T-cell (primary cell): ENCODE data around the gene CCL3. TPM values are rescaled to one million over a fixed set of nuclear protein-coding genes. Genes with fewer than 3 reads are reported as not detected.
A peak's percentile ranks its signal among the peaks of the same experiment; 100 is the strongest.
"Not testable (repeated sequence)": the region's sequence is repeated elsewhere in the genome, so short reads cannot be mapped to it uniquely, and the experiment has no call there.

Source experiments
- ATAC-seq, 4 experiments: fragments of 200-7000 bp in 3 of 4; fragments of 150-1000 bp in 1 of 4; cut with Tn5 transposase; replicated peaks in 1 of 4; 1 replicate in 3 of 4; 2 replicates in 1 of 4; pipeline ENCODE4 v1.10.0; 2021; ENCODE audit warnings: moderate library complexity in 3 of 4, mild to moderate bottlenecking in 2 of 4, moderate number of reproducible peaks in 1 of 4
- CTCF ChIA-PET, 2 donors: fragments of 300-600 bp; sonication (Branson Sonifier 250); formaldehyde crosslinking; loops; one replicate each; lab custom pipeline; 2022; ENCODE audit warnings: antibody characterized with exemption in 2 of 2; lab: Charles Lee
- POLR2A ChIA-PET, 2 donors: fragments of 300-600 bp; sonication (Branson Sonifier 250); formaldehyde crosslinking; loops; one replicate each; lab custom pipeline; 2022; ENCODE audit warnings: antibody characterized with exemption in 2 of 2; lab: Charles Lee
- DNase-seq, 35 experiments: peaks; one replicate each; pipeline versions ENCODE4 v3.0.0 to v3.0.0-alpha.2; 2013 to 2023
- H3K27ac ChIP-seq: one replicate; pipeline ENCODE4 v1.5.1; 2013; ENCODE audit warnings: low read length
- H3K27me3 ChIP-seq, 2 experiments: replicated peaks in 1 of 2; 1 replicate in 1 of 2; 2 replicates in 1 of 2; pipeline versions ENCODE4 v1.6.1 to v1.7.0; 2013; ENCODE audit warnings: low read length in 1 of 2, mixed read lengths in 1 of 2; ENCODE audit not compliant: control insufficient read depth in 2 of 2, insufficient read depth in 2 of 2; ENCODE audit errors: extremely low read depth in 1 of 2
- H3K36me3 ChIP-seq, 2 donors: 1 replicate in 1 of 2; 2 replicates in 1 of 2; pipeline versions ENCODE4 v1.6.1 to v1.7.0; 2013; ENCODE audit warnings: low read length in 1 of 2; ENCODE audit not compliant: control insufficient read depth in 2 of 2, insufficient read depth in 1 of 2; ENCODE audit errors: extremely low read depth in 1 of 2
- H3K4me1 ChIP-seq, 2 experiments: 1 replicate in 1 of 2; 2 replicates in 1 of 2; pipeline versions ENCODE4 v1.6.1 to v1.7.0; 2013; ENCODE audit warnings: low read length in 2 of 2, mixed read lengths in 1 of 2; ENCODE audit not compliant: insufficient read depth in 2 of 2, control insufficient read depth in 1 of 2; ENCODE audit errors: extremely low read depth in 1 of 2
- H3K4me3 ChIP-seq, 2 donors: 1 replicate in 1 of 2; 2 replicates in 1 of 2; pipeline versions ENCODE4 v1.5.1 to v1.7.0; 2013; ENCODE audit warnings: mild to moderate bottlenecking in 2 of 2, low read length in 1 of 2, moderate library complexity in 1 of 2; ENCODE audit not compliant: control insufficient read depth in 1 of 2; ENCODE audit errors: extremely low read depth in 1 of 2
- H3K9me3 ChIP-seq: 2 replicates; pipeline ENCODE4 v1.7.0; 2013
- H3K27ac Mint-ChIP-seq, 2 donors: one replicate each; pipeline ENCODE4 v1.8.0; 2020 to 2021; ENCODE audit warnings: mild to moderate bottlenecking in 2 of 2, mixed read lengths in 2 of 2
- H3K27me3 Mint-ChIP-seq, 2 donors: one replicate each; pipeline ENCODE4 v1.8.0; 2021 to 2022; ENCODE audit warnings: mixed read lengths in 2 of 2
- H3K36me3 Mint-ChIP-seq: one replicate; pipeline ENCODE4 v1.8.0; 2021; ENCODE audit warnings: mixed read lengths
- H3K4me1 Mint-ChIP-seq, 3 donors: one replicate each; pipeline ENCODE4 v1.8.0; 2020 to 2022; ENCODE audit warnings: mixed read lengths in 3 of 3, mild to moderate bottlenecking in 1 of 3
- H3K4me3 Mint-ChIP-seq, 3 donors: one replicate each; pipeline ENCODE4 v1.8.0; 2020 to 2022; ENCODE audit warnings: mild to moderate bottlenecking in 3 of 3, mixed read lengths in 3 of 3, moderate library complexity in 3 of 3
- H3K9me3 Mint-ChIP-seq, 3 donors: one replicate each; pipeline ENCODE4 v1.8.0; 2020 to 2022; ENCODE audit warnings: mixed read lengths in 3 of 3
- WGBS: methylation state at CpG from one replicate; pipeline ENCODE4 v1.1.5; 2013; ENCODE audit warnings: missing lambda C conversion rate; ENCODE audit not compliant: insufficient coverage; 5-methylcytosine and 5-hydroxymethylcytosine counted together
- total RNA-seq, 35 experiments: library from RNA in 6 of 35; stranded (reverse) in 6 of 35; fragments of 120-200 nt in 1 of 35; gene quantifications; one replicate each; pipeline versions ENCODE4 v1.2.1 to v1.2.4 and lab custom pipeline; 2013 to 2026

CCL3 gene
- total RNA-seq, 5 donors from 2014 or later (not counting 1 experiment from before 2014, with no cell fraction given): 2.0 to 6.0 (median 4.8) TPM

DNA sequence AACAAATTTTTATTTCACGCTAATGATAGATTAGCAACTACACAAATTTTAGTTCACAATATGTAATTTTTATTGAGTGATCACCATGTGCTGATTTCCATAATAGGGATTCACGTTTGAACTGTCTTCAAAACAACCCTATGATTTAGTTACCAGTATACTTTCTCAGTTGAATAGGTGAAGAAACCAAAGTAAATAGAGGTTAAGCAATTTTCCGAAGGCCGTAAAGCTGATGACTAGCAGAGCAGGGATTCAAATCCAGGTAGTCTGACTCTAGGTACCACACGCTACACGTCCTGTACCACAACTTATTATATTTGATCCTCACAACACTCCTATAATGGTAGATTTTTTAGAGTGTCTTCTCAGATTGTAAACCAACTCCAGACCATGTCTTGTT is 2.8 kb upstream of the CCL3 start:
- DNase-seq, H3K27ac Mint-ChIP-seq, H3K36me3 ChIP-seq, H3K27ac ChIP-seq, H3K27me3 ChIP-seq, H3K4me3 Mint-ChIP-seq, H3K36me3 Mint-ChIP-seq, H3K4me3 ChIP-seq, POLR2A ChIA-PET, CTCF ChIA-PET, H3K9me3 Mint-ChIP-seq, H3K9me3 ChIP-seq, ATAC-seq: not testable (repeated sequence)
- peaks cover 8 to 47% (median 9%) of the 10 kb centered on the region in 3 donors for H3K4me1 Mint-ChIP-seq
- H3K27me3 Mint-ChIP-seq: peaks cover 17 to 26% of the 10 kb centered on the region in 2 donors
- WGBS: no CpG with 5 or more reads among the region's 6 CpGs
- H3K4me1 ChIP-seq: peaks cover 0 to 42% of the 10 kb centered on the region in 2 experiments

DNA sequence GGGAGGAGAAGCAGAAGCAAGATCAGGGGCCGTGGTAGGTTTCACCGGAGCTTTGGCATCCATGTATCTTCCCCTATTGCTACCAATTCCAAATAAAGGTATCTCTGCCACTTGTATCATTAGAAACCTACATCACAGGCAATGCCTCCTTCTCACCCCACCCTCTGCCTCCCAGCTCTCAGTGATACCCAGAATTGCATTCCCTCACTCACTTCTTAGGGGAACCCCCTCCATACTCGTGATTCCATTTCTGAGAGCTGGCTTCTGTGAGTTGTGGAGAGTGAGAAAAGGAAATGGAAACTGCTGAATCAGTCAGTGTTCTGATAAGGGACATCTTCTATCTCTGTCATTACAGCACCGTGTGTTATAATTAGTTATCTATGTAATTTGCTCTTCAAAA is 2.3 kb upstream of the CCL3 start:
- Histone ChIP-seq H3K4me3 (no peak overlapping the region), H3K9me3 (no peaks in the 10 kb centered on the region), H3K27me3 (peaks cover 0 to 5% of the 10 kb centered on the region in 2 experiments), H3K36me3 (no peaks in the 10 kb centered on the region), H3K27ac (no peak overlapping the region), H3K4me1 (peaks cover 0 to 42% of the 10 kb centered on the region in 2 experiments)
- DNase-seq (peak in 1 of 35 experiments; percentile 32), ATAC-seq (no peak)
- Mint-ChIP-seq H3K27me3 (peaks cover 17 to 26% of the 10 kb centered on the region in 2 donors), H3K36me3 (no peaks in the 10 kb centered on the region), H3K27ac (no peak overlapping the region), H3K4me1 (peaks cover 8 to 47% (median 9%) of the 10 kb centered on the region in 3 donors), H3K9me3 (no peaks in the 10 kb centered on the region), H3K4me3 (no peak overlapping the region)
- ChIA-PET POLR2A (no interaction called here), CTCF (no interaction called here)
- 92% methylated on average over 2 of the region's 4 CpGs for WGBS

DNA sequence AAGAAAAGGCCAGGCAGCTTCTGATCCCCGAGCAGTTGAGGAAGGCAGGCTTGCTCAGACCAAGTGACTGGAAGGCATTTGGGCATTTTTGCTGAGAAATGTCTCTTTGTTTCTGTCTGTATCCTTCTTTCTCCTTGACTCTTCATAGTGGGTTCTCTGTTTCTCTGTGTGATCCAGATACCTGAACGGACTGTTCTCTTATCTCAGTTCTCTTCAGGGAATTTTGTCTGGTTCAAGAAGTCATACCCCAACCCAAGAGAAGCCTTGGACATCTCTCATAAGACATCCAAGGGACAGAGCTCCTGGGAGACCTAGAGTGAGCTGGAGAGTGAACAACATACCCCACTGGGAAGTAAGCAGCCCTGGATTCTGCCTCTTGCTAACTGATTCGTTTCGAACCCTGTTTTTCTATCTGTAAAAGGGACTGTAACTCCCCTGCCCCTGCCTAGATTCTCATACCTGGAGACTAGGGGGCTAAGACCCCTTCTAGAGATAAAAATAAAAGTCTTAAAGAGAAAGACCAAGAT is 541 bp downstream of the CCL3 start:
- peak overlapping the region; percentile 54 for H3K27ac ChIP-seq

DNA sequence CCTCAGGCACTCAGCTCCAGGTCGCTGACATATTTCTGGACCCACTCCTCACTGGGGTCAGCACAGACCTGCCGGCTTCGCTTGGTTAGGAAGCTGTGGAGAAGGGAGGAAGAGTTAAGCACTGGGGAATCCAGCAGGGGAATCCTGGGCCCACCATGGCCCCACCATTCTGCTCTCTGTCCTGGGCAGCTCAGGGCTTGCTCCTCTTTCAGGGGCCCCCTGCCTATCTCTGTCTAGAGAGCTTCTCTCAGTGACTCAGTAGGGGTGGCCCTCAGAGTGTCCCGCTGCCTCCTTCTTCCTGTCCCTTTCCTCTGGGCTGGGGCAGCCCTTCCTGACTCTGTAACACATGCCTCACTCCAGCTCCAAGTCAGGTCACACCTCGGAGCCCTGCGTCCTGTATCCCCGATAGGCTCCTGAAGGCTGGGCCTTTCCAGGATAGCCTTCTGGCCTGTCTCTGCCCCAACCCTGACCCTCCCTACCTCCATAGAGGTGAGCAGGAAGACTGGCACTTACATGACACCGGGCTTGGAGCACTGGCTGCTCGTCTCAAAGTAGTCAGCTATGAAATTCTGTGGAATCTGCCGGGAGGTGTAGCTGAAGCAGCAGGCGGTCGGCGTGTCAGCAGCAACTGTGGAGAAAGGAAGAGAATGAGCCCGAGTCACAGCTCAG is 1.1 kb downstream of the CCL3 start:
- Histone ChIP-seq H3K9me3 (no peaks in the 10 kb centered on the region), H3K4me1 (peaks cover 0 to 46% of the 10 kb centered on the region in 2 experiments), H3K27me3 (peaks cover 0 to 5% of the 10 kb centered on the region in 2 experiments), H3K36me3 (no peaks in the 10 kb centered on the region), H3K27ac (peak overlapping the region; percentile 54), H3K4me3 (no peak overlapping the region)
- H3K27me3 Mint-ChIP-seq: peaks cover 18 to 26% of the 10 kb centered on the region in 2 donors
- H3K36me3 Mint-ChIP-seq: no peaks in the 10 kb centered on the region
- WGBS: 89% methylated on average over 7 of the region's 14 CpGs
- ChIA-PET POLR2A (no interaction called here), CTCF (interaction anchor here in 1 of 2 donors (0.7 kb wide), 1 partner anchor 107 kb away, joined by 3 read pairs; no protein-coding TSS in a partner anchor)
- peak overlapping the region; percentile 1 to 66 for H3K27ac Mint-ChIP-seq
- H3K9me3 Mint-ChIP-seq: no peaks in the 10 kb centered on the region
- DNase-seq: no peak
- H3K4me3 Mint-ChIP-seq: peak overlapping the region in 1 of 3 donors; percentile 32
- H3K4me1 Mint-ChIP-seq: peaks cover 9 to 54% (median 13%) of the 10 kb centered on the region in 3 donors
- ATAC-seq: no peak

More for the DNA sequence above, 541 bp downstream of the CCL3 start:
- ChIA-PET CTCF (no interaction called here), POLR2A (no interaction called here)
- peak overlapping the region in 1 of 3 donors; percentile 32 for H3K4me3 Mint-ChIP-seq
- peak overlapping the region; percentile 1 to 66 for H3K27ac Mint-ChIP-seq
- peaks cover 0 to 5% of the 10 kb centered on the region in 2 experiments for H3K27me3 ChIP-seq
- no peaks in the 10 kb centered on the region for H3K9me3 ChIP-seq
- peaks cover 9 to 50% (median 13%) of the 10 kb centered on the region in 3 donors for H3K4me1 Mint-ChIP-seq
- H3K4me1 ChIP-seq: peaks cover 0 to 42% of the 10 kb centered on the region in 2 experiments
- 67% methylated on average over 1 of the region's 4 CpGs for WGBS
- no peaks in the 10 kb centered on the region for H3K9me3 Mint-ChIP-seq
- peaks cover 20 to 29% of the 10 kb centered on the region in 2 donors for H3K27me3 Mint-ChIP-seq
- no peaks in the 10 kb centered on the region for H3K36me3 ChIP-seq
- no peak for ATAC-seq
- no peak overlapping the region for H3K4me3 ChIP-seq
- DNase-seq: no peak
- H3K36me3 Mint-ChIP-seq: no peaks in the 10 kb centered on the region

DNA sequence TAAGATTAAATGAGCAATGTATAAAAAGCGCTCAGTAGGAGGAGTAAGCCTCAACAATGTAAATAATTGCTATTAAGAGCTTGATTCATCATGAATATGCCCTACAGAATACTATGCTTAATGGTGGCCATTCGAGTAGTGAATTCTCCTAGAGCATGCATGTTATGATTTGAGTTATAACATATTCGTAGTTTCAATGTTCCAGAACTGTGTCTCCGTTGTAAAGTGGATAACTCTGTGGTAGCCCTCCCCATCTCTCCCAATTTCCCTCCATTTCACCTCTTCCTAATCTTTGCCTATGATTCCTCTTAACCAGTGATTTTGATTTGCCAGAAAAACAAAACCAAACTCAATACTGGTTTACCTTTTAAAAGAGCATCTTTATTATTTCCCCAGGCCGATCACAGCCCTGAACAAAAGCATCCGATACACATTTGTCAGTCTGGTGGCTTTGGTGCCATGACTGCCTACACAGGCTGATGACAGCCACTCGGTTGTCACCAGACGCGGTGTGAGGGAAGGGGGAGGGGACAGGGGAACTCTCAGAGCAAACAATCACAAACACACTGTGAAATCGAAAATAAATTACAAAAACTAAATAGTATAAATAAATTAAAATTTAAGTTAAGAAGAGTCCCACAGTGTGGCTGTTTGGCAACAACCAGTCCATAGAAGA is 1.9 kb downstream of the CCL3 start:
- H3K9me3 ChIP-seq, H3K36me3 Mint-ChIP-seq, H3K36me3 ChIP-seq, H3K4me3 Mint-ChIP-seq, POLR2A ChIA-PET, ATAC-seq, H3K4me3 ChIP-seq, H3K27me3 ChIP-seq, H3K9me3 Mint-ChIP-seq, H3K27ac Mint-ChIP-seq: not testable (repeated sequence)
- Histone ChIP-seq H3K4me1 (peaks cover 0 to 50% of the 10 kb centered on the region in 2 experiments), H3K27ac (peak overlapping the region; percentile 54)
- WGBS: 100% methylated on average over 2 of the region's 10 CpGs
- Mint-ChIP-seq H3K4me1 (peaks cover 9 to 61% (median 18%) of the 10 kb centered on the region in 3 donors), H3K27me3 (peaks cover 20 to 22% of the 10 kb centered on the region in 2 donors)
- peak in 12 of 35 experiments; percentile 13 to 62 (median 30) for DNase-seq
- CTCF ChIA-PET: interaction anchor here in 1 of 2 donors (0.7 kb wide), 1 partner anchor 106 kb away, joined by 3 read pairs; no protein-coding TSS in a partner anchor

DNA sequence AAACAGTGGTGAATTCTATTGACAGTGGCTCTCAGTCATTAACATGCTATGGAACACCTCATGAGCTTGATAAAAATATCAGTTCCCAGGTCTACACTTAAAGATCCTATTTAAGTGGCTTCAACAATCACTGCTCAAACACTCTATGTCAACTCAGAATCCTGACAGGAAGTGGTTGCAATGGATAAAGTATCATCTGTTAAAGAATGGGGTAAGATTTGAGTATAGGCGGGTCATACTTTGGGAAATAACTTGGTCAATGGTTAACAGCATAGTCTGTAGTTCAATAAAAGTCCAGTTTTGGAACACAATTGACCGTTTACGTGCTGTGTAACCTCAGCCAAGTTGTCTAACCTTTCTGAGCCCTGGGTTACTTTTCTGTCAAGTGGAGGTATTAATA is 2.5 kb downstream of the CCL3 start:
- H3K4me3 Mint-ChIP-seq, H3K27ac ChIP-seq, H3K9me3 ChIP-seq, H3K36me3 ChIP-seq, ATAC-seq, H3K27me3 ChIP-seq, H3K27ac Mint-ChIP-seq, H3K4me3 ChIP-seq, H3K36me3 Mint-ChIP-seq, POLR2A ChIA-PET, H3K9me3 Mint-ChIP-seq, DNase-seq: not testable (repeated sequence)
- CTCF ChIA-PET: interaction anchor here in 1 of 2 donors (0.9 kb wide), 1 partner anchor 15 kb away, joined by 3 read pairs; no protein-coding TSS in a partner anchor
- Mint-ChIP-seq H3K27me3 (peaks cover 20 to 22% of the 10 kb centered on the region in 2 donors), H3K4me1 (peaks cover 14 to 62% (median 23%) of the 10 kb centered on the region in 3 donors)
- WGBS: no CpG with 5 or more reads among the region's 3 CpGs
- peaks cover 0 to 54% of the 10 kb centered on the region in 2 experiments for H3K4me1 ChIP-seq
